HCT116 (cell line): ENCODE results near the gene SPDEF. TPM values are rescaled to one million over a fixed set of nuclear protein-coding genes. Genes with fewer than 3 reads are reported as not detected.

Source experiments
- ATAC-seq: fragments of 200-7000 bp; cut with Tn5 transposase; 2 replicates; pipeline ENCODE4 v1.9.1; 2020; ENCODE audit warnings: mild to moderate bottlenecking, moderate library complexity
- BruUV-seq: library from RNA; stranded (reverse); fragments of 400-500 nt; replicated peaks from 2 replicates; lab custom pipeline; 2021; lab: Mats Ljungman, UMichigan
- CTCF ChIA-PET: fragments of 300-600 bp; sonication (Branson Sonifier 250); formaldehyde crosslinking; loops from one replicate; lab custom pipeline; 2021; ENCODE audit warnings: antibody characterized with exemption; lab: Charles Lee
- POLR2A ChIA-PET: fragments of 300-600, 350-600 bp; sonication (Branson Sonifier 250); formaldehyde crosslinking; loops from one replicate; lab custom pipeline; 2021; ENCODE audit warnings: antibody characterized with exemption; lab: Charles Lee
- RAD21 ChIA-PET, 2 experiments: fragments of 300-600 bp; sonication (Branson Sonifier 250); formaldehyde crosslinking; loops; one replicate each; lab custom pipeline; 2023; ENCODE audit warnings: low total read pairs in 2 of 2; ENCODE audit not compliant: uncharacterized antibody in 2 of 2, unreplicated experiment in 2 of 2, low non-redundant PET in 1 of 2; lab: Charles Lee
- DNase-seq: peaks from one replicate; pipeline ENCODE4 v3.0.0-alpha.2; 2010; ENCODE audit warnings: low read depth, low spot score
- H2AFZ ChIP-seq: fragments of 200-600 bp; shearing (Covaris generic), sonication (generic); 2 replicates; pipeline ENCODE4 v1.6.1; 2017; ENCODE audit warnings: low read depth, mixed run types, mixed read lengths, antibody characterized with exemption, low read length; ENCODE audit not compliant: poor library complexity, severe bottlenecking
- H3K27ac ChIP-seq: 2 replicates; pipeline ENCODE4 v1.5.1; 2012; ENCODE audit warnings: low read depth, low read length
- H3K27me3 ChIP-seq: fragments of 200-600 bp; sonication (generic); 2 replicates; pipeline ENCODE4 v1.6.1; 2016; ENCODE audit warnings: mixed run types, low read length, mixed read lengths; ENCODE audit not compliant: insufficient read depth
- H3K36me3 ChIP-seq, 2 experiments: fragments of 200-500 bp in 1 of 2; fragments of 200-600 bp in 1 of 2; sonication (Bioruptor generic) in 1 of 2; sonication (generic) in 1 of 2; 2 replicates each; pipeline versions ENCODE4 v1.5.1 to v1.6.1; 2014 to 2016; ENCODE audit warnings: low read length in 2 of 2, inconsistent platforms in 1 of 2, mixed read lengths in 1 of 2, mixed run types in 1 of 2; ENCODE audit not compliant: insufficient read depth in 2 of 2, control insufficient read depth in 1 of 2
- H3K4me1 ChIP-seq, 2 experiments: fragments of 200-600 bp in 1 of 2; sonication (generic) in 1 of 2; 2 replicates each; pipeline versions ENCODE4 v1.5.1 to v1.6.1; 2012 to 2017; ENCODE audit warnings: low read length in 2 of 2, inconsistent platforms in 1 of 2, mild to moderate bottlenecking in 1 of 2, mixed read lengths in 1 of 2, mixed run types in 1 of 2, moderate library complexity in 1 of 2; ENCODE audit not compliant: insufficient read depth in 2 of 2, control insufficient read depth in 1 of 2
- H3K4me2 ChIP-seq: fragments of 200-600 bp; sonication (generic); 2 replicates; pipeline ENCODE4 v1.6.1; 2017; ENCODE audit warnings: mixed run types, low read length, mixed read lengths
- H3K4me3 ChIP-seq, 2 experiments: fragments of 200-600 bp in 1 of 2; sonication (generic) in 1 of 2; replicated peaks in 1 of 2; 2 replicates each; pipeline ENCODE4 v1.5.1; 2011 to 2016; ENCODE audit warnings: low read length in 2 of 2, control low read depth in 1 of 2, low read depth in 1 of 2, mild to moderate bottlenecking in 1 of 2, mixed read lengths in 1 of 2, mixed run types in 1 of 2
- H3K79me2 ChIP-seq: fragments of 200-600 bp; sonication (generic); 2 replicates; pipeline ENCODE4 v1.6.1; 2017; ENCODE audit warnings: mild to moderate bottlenecking, mixed run types, low read length, moderate library complexity, mixed read lengths; ENCODE audit not compliant: insufficient read depth
- H3K9ac ChIP-seq: fragments of 200-600 bp; sonication (generic); 2 replicates; pipeline ENCODE4 v1.6.1; 2016; ENCODE audit warnings: low read length, mixed read lengths
- H3K9me2 ChIP-seq: fragments of 200-600 bp; sonication (generic), shearing (Covaris generic); 2 replicates; pipeline ENCODE4 v1.6.1; 2017; ENCODE audit warnings: mixed run types, mild to moderate bottlenecking, moderate library complexity; ENCODE audit not compliant: insufficient read depth
- H3K9me3 ChIP-seq, 2 experiments: fragments of 200-500 bp in 1 of 2; fragments of 200-600 bp in 1 of 2; sonication (Bioruptor generic) in 1 of 2; sonication (generic) in 1 of 2; 2 replicates each; pipeline ENCODE4 v1.6.1; 2014 to 2017; ENCODE audit warnings: low read length in 2 of 2, mixed read lengths in 2 of 2, inconsistent platforms in 1 of 2, low read depth in 1 of 2, mild to moderate bottlenecking in 1 of 2, mixed run types in 1 of 2, moderate library complexity in 1 of 2; ENCODE audit not compliant: control insufficient read depth in 1 of 2, insufficient read depth in 1 of 2
- H4K20me1 ChIP-seq: fragments of 200-600 bp; sonication (generic), shearing (Covaris generic); 2 replicates; pipeline ENCODE4 v1.6.1; 2017; ENCODE audit warnings: mixed run types, mild to moderate bottlenecking, moderate library complexity; ENCODE audit not compliant: insufficient read depth
- CBX3 ChIP-seq: IDR thresholded peaks from 2 replicates; pipeline ENCODE4 v1.6.1; 2012; ENCODE audit warnings: low read depth
- EGR1 ChIP-seq: IDR thresholded peaks from 2 replicates; pipeline ENCODE4 v1.6.1; 2012; ENCODE audit warnings: low read depth
- ELF1 ChIP-seq: IDR thresholded peaks from 2 replicates; pipeline ENCODE4 v1.6.1; 2012; ENCODE audit warnings: low read depth, borderline replicate concordance
- JUND ChIP-seq: IDR thresholded peaks from 2 replicates; pipeline ENCODE4 v1.6.1; 2012
- POLR2A ChIP-seq: IDR thresholded peaks from 2 replicates; pipeline ENCODE4 v1.7.0; 2011; ENCODE audit warnings: borderline replicate concordance; ENCODE audit not compliant: insufficient read depth, insufficient read length; ENCODE audit errors: extremely low read depth
- POLR2AphosphoS5 ChIP-seq: IDR thresholded peaks from 2 replicates; pipeline ENCODE4 v1.6.1; 2011; ENCODE audit warnings: mild to moderate bottlenecking, low read depth, low read length, moderate library complexity
- SIN3A ChIP-seq: IDR thresholded peaks from 2 replicates; pipeline ENCODE4 v1.6.1; 2012; ENCODE audit warnings: low read depth
- SP1 ChIP-seq: IDR thresholded peaks from 2 replicates; pipeline ENCODE4 v1.6.1; 2012; ENCODE audit warnings: low read depth
- intact Hi-C: fragments of 100-400 bp; cut with micrococcal nuclease; formaldehyde crosslinking; loops from 2 replicates; pipeline ENCODE4 v1.10.0; 2022
- total RNA-seq: library from RNA; stranded (reverse); gene quantifications from one replicate; pipeline ENCODE4 v1.2.1, GENCODE V29; 2021; ENCODE audit not compliant: unreplicated experiment
- TF ChIP-seq, protein P1 (sequence below): IDR thresholded peaks from 2 replicates; pipeline ENCODE4 v1.6.1; 2012
- TF ChIP-seq, protein P2 (sequence below), 3 experiments: fragments of 200-600 bp in 1 of 3; sonication (generic) in 1 of 3; IDR thresholded peaks in 2 of 3; conservative IDR thresholded peaks in 1 of 3; 2 replicates each; pipeline ENCODE4 v1.5.1; 2012 to 2017; ENCODE audit warnings: low read depth in 2 of 3, low read length in 2 of 3, antibody characterized with exemption in 1 of 3, borderline replicate concordance in 1 of 3, control low read depth in 1 of 3, mild to moderate bottlenecking in 1 of 3, mixed read lengths in 1 of 3, mixed run types in 1 of 3, moderate library complexity in 1 of 3; ENCODE audit not compliant: insufficient read depth in 1 of 3

The SPDEF gene
- total RNA-seq, 1 experiment from 2014 or later, result 0.39 TPM

DNA sequence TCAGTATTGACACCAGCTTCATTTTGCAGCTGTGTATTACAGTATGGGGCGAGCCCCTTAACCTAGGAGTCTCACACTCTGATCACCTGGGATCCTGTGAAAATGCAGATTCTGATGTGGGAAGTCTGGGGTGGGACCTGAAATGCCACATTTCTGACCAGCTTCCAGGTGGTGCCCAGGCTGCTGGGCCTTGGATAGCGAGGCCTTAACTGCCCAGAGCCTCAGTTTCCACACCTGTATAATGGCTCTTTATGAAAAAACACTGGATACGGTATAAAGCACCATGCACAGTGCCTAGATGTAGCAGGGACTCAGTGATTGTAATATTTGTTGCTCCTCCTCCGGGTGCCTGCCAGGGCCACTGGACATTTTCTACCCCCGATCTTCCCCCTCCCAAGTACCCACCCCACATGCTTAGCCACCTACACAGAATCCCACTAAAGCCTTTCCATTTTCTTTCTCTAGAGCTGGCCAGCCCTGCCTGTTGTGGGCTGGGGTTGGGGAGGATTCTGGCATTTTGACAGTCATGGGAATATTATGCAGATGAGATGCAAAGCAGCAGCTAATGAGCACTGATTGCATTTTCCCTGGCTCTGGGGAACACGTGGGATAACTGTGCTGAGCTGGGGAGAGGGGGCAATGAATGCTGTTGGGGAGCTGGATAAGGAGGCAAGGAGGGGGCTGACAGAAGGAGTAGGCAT lies 44.8 kb downstream of the SPDEF start:
- no peaks in the 10 kb centered on the region for H3K9me3 ChIP-seq
- no peaks in the 10 kb centered on the region for H4K20me1 ChIP-seq
- H3K27me3 ChIP-seq, result no peaks in the 10 kb centered on the region
- H3K4me3 ChIP-seq, result no peak overlapping the region
- TF ChIP-seq SP1, result no peak
- TF ChIP-seq, protein P1, sequence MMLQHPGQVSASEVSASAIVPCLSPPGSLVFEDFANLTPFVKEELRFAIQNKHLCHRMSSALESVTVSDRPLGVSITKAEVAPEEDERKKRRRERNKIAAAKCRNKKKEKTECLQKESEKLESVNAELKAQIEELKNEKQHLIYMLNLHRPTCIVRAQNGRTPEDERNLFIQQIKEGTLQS, result no peak
- no peak for TF ChIP-seq POLR2A
- TF ChIP-seq JUND, result no peak
- TF ChIP-seq ELF1, result no peak
- no peak for TF ChIP-seq SIN3A
- TF ChIP-seq EGR1, result no peak
- TF ChIP-seq, protein P2, sequence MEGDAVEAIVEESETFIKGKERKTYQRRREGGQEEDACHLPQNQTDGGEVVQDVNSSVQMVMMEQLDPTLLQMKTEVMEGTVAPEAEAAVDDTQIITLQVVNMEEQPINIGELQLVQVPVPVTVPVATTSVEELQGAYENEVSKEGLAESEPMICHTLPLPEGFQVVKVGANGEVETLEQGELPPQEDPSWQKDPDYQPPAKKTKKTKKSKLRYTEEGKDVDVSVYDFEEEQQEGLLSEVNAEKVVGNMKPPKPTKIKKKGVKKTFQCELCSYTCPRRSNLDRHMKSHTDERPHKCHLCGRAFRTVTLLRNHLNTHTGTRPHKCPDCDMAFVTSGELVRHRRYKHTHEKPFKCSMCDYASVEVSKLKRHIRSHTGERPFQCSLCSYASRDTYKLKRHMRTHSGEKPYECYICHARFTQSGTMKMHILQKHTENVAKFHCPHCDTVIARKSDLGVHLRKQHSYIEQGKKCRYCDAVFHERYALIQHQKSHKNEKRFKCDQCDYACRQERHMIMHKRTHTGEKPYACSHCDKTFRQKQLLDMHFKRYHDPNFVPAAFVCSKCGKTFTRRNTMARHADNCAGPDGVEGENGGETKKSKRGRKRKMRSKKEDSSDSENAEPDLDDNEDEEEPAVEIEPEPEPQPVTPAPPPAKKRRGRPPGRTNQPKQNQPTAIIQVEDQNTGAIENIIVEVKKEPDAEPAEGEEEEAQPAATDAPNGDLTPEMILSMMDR (IDR thresholded peaks at IDR 0.05 in 2 of 3, conservative IDR thresholded peaks at IDR 0.05 in 1 of 3; ENCODE audit: borderline replicate concordance in 1 of 3, insufficient read depth in 1 of 3, low read depth in 2 of 3, low read length in 2 of 3), result no peak
- no peak for TF ChIP-seq CBX3
- TF ChIP-seq POLR2AphosphoS5, result no peak
- RAD21 ChIA-PET, result no interaction called here
- ATAC-seq (no peak), DNase-seq (no peak)
- no peaks in the 10 kb centered on the region for H3K9me2 ChIP-seq
- CTCF ChIA-PET, result no interaction called here
- H3K4me2 ChIP-seq, result no peak overlapping the region
- intact Hi-C loops, result no loop called here
- H3K36me3 ChIP-seq, result no peaks in the 10 kb centered on the region
- no TSS peak for BruUV-seq
- no peak overlapping the region for H3K27ac ChIP-seq
- no peak overlapping the region for H3K9ac ChIP-seq
- H3K79me2 ChIP-seq, result no peaks in the 10 kb centered on the region
- H2AFZ ChIP-seq, result no peak overlapping the region
- H3K4me1 ChIP-seq, result no peaks in the 10 kb centered on the region
- POLR2A ChIA-PET, result no interaction called here
